ENCODE results near the gene PLCG1.

DNA sequence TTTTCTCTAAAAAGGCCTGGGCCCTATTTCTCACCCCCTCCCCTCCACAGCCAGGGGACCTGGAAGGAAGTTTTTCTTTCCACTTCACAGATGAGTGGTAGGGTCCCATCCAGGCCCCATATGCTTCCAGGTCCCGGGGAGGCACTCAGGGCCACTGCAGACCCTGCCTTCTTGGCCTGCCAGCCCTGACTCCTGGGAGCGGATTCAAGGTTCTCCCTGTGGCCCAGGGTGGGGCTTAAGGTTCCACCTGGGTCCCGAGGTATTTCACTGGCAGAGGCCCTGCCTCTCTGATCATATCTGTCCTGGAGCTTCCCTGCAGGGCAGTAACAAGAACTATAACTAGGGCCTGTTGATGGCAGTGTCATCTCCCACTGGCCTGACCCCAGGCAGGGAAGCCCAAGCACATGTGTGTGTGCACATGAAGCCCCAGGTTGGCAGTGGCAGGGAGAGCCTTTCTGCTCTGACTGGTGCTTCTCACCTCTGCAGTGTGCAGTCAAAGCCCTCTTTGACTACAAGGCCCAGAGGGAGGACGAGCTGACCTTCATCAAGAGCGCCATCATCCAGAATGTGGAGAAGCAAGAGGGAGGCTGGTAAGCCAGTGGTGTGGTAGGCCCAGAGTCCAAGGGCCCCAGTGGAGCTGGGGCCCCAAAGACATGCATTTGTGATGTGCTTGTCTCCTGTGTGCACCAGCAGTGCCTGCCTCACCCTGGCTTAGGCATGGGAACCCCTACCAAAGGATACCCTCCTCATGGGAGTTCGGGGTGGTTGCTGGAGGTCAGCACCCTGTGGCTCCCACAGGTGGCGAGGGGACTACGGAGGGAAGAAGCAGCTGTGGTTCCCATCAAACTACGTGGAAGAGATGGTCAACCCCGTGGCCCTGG is 31.2 kb downstream of the PLCG1 start:
- TF ChIP-seq CREB1 (IDR thresholded peaks at IDR 0.05) (no peak), CREB1 (CRISPR knock-in tag; IDR thresholded peaks at IDR 0.05) (no peak), RFX5 (IDR thresholded peaks at IDR 0.05; ENCODE audit: low read depth, low read length) (no peak)
- TF ChIP-seq, protein P1, sequence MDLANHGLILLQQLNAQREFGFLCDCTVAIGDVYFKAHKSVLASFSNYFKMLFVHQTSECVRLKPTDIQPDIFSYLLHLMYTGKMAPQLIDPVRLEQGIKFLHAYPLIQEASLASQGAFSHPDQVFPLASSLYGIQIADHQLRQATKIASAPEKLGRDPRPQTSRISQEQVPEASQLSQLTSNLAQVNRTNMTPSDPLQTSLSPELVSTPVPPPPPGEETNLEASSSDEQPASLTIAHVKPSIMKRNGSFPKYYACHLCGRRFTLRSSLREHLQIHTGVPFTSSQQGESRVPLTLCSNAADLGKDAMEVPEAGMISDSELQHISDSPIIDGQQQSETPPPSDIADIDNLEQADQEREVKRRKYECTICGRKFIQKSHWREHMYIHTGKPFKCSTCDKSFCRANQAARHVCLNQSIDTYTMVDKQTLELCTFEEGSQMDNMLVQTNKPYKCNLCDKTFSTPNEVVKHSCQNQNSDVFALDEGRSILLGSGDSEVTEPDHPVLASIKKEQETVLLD (IDR thresholded peaks at IDR 0.05), result no peak
